Measurements from ENCODE around the gene AFF3.

AFF3 gene

DNA sequence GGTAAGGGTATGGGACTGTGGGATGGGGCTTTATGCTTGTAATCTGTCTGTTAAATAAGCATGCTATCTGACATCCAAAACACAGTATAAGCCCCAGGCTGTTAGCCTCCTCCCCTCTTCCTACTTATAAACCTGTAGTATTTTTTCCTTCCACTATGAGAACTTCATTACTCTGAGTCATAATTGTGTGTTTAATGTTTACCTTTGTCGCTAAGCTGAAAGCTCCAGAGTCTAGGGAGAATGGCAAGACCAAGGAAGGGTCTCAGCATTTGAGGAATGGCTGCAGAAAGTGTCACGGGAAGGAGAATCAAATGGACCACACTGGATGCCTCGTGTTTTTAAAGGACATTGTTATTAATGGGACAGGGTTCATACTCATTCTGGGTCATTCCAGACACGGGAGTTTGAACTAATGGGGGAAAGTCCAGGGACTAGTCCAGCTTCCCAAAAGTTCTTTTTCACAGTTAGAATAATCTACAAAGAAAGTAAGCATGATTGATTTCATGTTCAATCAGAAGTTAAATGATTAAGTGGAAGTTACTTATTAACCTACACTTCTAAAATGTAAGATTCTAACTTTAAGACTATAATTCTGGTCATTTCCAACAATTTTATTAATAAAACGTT is 292.2 kb downstream of the AFF3 start:
- no peak for DNase-seq

DNA sequence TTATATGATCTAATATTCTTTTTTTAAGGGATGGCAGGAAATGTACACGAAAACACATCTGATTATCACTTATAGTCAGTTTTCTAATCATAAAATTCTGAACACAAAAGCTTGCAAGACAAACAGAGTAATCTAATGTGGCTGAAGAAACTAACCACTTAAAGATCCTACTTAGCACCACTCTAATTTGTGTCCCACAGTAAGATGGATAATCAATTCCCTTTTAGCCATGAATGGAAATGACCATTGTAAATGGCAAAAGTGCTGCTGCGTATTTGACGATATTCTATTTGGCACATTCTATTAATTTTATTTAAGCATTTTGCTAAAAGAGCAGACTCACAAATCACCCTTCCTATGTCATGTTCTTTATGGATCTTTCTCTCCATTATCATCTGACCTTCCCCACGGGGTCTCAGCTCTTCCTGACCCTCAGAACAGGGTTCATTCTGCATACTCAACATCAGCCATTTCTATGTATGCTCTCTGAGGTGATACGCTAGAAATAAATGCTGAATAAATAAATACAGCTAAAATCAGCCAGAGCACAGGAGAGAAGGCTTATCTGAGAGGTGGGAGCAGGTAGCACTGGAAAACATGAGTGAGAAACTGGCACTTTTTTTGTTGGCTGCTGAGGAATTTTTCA is 295.8 kb downstream of the AFF3 start:
- DNase-seq, result no peak

GRCh38 chr2:99845296-99845695 is 297.1 kb downstream of the AFF3 start:
- DNase-seq, result no peak

DNA sequence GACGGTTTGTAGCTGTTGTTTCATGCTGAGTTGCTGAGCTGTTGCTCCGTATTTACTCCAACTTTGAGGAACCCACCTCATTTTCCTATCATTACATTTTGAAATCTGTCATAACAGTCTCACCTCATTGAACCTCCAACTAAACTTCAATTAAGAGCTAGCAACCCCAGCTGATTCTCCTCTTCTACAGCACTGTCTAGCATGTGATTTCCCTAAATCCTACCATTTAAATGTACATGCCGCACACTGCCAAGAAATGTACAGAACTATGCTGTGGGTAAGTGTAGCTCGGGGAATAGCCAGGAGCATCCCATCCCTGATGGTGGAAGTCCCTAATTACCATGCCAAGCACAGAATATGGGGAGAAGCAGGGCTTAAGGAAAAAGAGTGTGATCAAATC is 299.9 kb downstream of the AFF3 start:
- DNase-seq, result no peak

DNA sequence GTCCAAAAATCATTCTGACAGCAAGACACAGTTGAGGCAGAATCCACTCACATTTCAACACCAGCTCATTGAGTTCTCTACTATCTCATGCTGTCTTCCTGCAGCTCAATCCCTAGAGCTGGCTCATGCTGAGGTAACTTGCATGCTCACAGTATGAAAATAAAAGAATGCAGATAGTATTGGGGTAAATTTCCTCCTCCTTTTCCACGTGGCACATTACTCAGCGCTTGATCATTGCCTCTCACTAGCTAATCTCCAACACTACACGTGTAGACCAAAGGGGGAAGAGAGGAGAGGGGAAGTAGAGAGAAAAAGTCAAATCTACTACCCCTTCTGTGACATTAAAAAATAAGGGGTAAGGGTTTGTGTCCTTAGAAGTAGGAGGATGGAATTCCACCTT is 300.6 kb downstream of the AFF3 start:
- DNase-seq, result no peak

DNA sequence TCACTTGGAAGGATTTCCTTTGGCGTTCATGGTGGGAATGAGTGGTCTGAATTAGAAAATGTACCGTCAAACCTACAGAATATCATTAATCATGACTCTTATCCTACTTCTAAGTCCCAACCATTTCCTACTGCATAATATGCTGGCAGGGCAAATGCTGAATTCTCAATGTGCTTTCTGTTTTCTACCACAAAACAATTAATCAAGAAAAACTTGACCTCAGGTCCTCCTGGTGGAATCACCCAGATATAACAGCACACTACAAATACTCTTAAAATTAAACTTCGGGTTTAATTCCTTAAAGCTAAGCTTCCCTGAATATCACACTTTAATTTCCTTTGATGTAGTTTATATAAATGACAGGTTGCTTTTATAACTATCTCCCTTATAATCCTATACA is 301.6 kb downstream of the AFF3 start:
- DNase-seq, result no peak

DNA sequence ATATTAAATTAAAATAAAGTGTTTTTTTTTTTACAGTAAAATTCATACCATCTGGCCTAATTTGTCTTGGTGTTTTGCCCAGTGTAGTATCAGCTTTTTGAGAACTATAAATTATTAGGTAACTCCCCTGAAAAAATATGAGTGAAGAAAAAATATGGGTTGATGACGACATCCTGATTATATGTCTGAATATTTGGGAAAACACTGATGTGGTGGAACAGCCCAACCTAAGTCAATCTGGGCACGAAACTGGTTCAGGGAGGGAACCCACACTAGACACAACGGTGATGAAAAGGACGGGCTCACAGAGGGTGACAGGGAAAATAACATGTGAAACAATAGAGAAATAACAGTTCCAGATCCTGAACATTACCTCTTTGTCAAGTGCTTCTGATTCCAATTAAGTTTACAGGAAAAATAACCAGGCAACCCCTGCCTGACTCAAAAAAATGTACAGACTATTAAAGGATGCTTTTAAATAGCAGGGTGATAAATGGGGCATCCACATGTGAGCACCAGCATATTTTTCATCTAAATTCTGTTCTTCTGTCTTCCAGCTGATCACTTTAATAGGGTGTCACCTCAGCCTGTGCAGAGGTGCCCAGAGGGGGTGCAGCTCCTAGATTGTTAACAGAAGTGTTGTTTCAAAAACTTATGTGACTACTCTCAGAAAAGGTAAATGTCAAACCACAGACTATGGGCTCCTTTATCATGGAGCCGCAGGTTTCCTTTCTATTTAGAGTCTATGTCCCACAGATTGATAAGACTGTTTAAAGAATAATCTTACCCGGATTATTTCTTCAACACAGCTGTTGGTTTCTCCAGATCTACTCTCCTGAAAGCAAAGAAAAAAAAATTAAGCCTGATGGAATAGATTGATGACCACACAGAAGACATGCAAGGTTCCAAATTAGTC is 305.4 kb downstream of the AFF3 start:
- peak; percentile 66 for DNase-seq

GRCh38 chr2:99834426-99834825 is 308.0 kb downstream of the AFF3 start:
- DNase-seq, result no peak

GRCh38 chr2:99833586-99834201 is 308.7 kb downstream of the AFF3 start:
- DNase-seq, result no peak

DNA sequence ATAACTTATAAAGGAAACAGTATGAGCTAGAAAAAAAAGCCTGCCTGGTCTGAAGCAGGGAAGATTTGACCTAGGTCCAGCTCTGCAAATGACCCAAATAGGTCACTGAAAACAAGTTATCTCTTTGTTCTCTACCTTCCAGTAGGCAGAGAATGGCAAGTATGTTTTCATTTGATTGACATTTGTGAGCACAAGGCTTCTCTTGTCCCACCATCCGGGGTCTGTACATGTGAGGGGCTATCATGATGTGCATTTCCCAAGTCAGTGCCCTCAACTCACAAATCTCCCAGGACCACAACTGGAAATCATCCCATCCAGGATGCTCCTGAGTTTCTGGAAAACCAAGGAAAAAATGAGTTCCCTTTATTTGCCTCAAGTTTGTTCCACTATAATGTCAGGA is 309.5 kb downstream of the AFF3 start:
- DNase-seq, result no peak

- DNase-seq, result no peak
These were observed 310.6 kb downstream of the AFF3 start for GRCh38 chr2:99831772-99832171.

DNA sequence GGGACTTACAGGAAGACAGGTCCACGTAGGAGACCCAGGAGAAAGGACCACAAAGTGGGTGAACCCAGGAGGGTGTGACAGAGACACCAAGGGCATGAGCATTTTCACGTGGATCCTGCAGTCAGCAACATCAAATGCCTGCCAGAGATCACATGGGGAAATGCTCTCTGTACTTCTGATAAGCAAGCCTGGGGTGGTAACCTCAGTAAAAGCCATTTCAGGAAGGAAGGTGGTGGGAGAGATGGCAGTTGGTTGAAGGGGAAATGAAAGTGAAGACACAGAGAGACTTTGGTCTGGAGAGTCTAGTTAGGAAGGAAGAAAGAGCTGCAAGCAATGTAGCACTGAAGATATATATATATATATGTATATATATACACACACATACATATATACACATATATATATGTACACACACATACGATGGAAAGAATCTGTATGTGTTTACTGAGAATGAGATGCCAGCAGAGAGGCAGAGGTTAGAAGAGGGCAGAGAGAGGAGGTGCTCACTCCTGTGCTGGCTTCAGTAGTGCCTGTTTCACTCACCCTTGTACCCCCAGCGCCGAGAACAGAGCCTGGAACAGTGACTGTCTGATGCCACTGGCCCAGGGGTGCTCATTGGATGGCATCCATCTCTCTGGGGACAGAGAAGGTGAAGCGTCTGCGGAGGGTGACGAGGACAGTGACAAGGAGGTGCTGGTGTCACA is 314.9 kb downstream of the AFF3 start:
- no peak for DNase-seq

DNA sequence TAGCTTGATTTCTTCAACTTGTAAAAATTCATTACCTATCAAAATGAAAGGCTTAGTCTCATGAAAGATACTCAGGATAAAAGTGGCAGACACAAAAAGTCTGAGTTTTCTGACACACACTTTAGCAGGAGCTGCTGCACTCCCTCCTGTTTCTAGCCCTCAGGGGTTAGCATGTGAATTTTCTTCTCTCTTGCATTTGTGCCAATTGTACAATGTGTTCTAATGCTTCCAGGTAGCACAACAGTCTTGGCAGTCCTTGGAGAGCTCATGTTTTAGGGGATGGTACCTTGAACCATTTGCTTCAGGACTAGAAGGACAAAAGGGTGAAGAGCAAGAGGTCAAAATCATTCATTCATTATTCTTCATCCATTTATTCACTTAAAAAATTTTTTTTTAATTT is 316.8 kb downstream of the AFF3 start:
- DNase-seq, result no peak

DNA sequence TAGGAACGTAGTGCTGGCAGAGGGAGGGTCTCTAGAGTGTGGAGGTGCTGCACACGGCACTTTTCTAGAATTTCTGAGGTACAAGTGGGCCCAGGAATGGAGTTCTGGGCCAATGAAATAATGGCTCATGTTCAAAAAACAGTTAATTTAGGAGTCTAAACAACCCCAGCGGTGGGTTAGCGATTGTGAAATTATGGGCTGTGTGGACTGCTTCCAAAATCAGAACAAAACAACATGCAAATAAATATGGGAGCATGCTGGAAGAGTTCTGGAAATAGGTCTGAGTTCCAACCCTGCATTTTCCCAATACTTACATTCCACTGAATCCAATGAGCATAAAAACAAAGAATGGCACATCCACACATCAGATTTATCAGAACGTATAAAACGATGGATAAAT is 317.6 kb downstream of the AFF3 start:
- no peak for DNase-seq

DNA sequence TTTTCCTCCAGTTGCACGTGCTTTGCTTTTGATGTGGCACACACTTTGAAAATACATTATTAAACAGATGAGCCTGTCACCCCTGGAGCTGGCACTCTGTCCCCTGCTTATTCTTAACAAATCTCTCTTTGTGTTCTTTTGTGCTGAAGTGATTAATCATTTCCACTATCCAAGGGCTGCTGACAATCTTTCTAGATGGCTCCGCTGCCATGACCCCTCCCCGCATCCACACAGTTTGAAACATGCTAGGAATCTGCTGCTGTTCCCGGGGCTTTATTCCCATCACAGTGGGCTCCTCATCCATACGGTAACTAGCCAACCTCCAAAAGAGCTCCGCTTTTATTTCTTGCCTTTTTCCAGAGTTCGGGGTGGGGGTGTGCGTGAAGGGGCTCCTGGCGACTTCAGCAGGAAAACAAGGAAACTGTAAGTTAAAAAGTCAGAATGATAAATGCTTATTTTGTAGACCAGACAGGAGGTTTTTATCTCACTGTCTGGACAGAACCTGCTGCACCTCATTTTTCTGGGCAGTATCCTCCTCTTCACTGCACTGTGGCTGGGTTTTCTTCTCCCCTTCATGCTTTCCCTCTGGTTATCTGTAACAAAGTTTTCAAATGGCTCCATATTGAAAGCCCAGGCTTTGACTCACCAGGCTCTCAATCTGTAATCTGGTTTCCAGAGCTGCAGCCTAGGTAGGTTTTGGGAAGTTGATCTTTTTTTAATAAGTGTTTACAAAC is 319.7 kb downstream of the AFF3 start:
- no peak for DNase-seq

- no peak for DNase-seq
These were observed 320.4 kb downstream of the AFF3 start for GRCh38 chr2:99821984-99822383.

DNA sequence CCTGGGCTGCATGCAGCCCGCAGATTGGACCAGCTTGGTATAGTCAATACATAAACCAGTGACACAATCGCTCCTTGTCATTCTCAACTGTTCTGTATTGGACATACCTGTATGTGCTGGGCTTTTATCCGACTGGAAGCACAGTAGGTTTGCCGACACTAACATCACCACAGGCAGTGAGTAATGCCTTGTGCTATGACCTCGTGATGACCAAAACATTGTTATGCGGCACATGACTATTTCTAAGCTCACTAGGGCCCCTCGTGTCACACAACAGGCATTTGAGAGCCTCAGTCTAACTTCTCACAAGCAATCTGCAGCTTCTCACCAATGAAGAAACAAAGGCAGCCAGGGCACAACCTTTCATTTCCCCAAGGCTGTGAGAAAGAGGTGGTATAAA is 320.8 kb downstream of the AFF3 start:
- DNase-seq, result no peak

GRCh38 chr2:99821039-99821438 is 321.4 kb downstream of the AFF3 start:
- DNase-seq, result no peak

DNA sequence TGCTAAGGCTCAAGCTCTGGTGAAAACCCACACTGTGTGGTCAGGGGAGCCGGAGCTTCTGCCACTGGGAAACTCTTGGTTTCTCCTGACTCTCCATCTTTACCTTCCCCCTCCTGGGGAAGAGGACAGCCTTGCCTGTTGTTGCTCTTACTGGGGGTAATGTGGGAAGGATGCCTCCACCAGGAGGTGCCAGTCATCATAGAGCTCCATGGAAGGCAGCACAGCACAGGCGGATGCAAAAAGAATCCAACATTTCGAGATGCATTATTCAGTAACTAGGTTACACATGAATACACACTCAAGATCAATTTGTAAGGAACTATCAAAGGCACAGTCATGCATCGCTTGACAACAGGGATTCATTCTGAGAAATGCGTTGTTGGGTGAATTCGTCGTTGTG is 322.6 kb downstream of the AFF3 start:
- DNase-seq, result no peak

DNA sequence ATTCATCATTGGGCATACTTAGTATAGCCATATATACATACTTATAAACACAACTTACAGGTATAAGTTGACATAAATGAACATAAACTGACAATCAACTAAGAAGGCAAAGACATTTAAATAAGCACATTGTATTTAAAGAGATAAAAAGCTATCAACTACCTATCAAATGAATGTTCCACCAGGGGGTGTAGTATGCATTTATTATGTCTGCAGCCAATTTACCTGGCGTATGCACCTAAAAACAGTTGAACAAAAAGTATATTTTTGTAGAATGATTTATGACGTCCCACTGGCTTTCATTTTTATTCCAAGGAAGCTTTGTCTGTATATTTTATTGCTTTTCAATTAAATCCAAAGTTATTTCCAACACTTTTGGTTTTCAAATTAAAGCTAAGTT is 323.5 kb downstream of the AFF3 start:
- DNase-seq, result no peak

DNA sequence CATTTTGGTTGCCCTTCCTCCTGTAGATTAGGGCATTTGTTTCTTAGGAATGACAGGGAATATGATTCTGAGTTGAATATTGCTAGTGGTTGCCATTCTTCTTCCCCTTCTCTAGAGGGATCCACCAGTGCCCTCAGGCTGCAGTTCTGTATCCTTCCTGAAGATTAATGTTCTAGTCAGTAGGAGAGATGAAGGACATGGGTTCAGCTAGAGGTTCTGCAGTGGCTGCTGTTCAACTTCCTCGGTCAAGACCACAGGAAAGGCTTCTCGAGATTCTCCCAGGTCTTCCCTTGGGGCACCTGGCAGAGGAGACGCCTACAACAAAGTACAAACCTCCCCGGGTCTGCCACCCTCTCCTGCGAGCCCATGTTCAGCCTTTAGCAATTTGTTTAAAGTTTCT is 325.5 kb downstream of the AFF3 start:
- DNase-seq, result no peak

GRCh38 chr2:99812426-99812825 is 330.0 kb downstream of the AFF3 start:
- no peak for DNase-seq
